Immature natural killer cell (primary cell): ENCODE measurements around the gene PHF19. TPM values are rescaled to one million over a fixed set of nuclear protein-coding genes. Genes with fewer than 3 reads are reported as not detected.

Experiments
- DNase-seq, 3 donors: peaks; one replicate each; pipeline ENCODE4 v3.0.0; 2022; ENCODE audit warnings: mixed read lengths in 1 of 3
- H3K27ac Mint-ChIP-seq, 6 donors: one replicate each; pipeline ENCODE4 v1.8.0; 2020; ENCODE audit warnings: mixed read lengths in 6 of 6, mild to moderate bottlenecking in 5 of 6, inconsistent platforms in 4 of 6, moderate library complexity in 3 of 6
- H3K27me3 Mint-ChIP-seq, 3 donors: one replicate each; pipeline ENCODE4 v1.8.0; 2020 to 2021; ENCODE audit warnings: low read depth in 3 of 3, mild to moderate bottlenecking in 3 of 3, mixed read lengths in 3 of 3, moderate library complexity in 3 of 3, inconsistent platforms in 1 of 3
- H3K36me3 Mint-ChIP-seq, 3 donors: one replicate each; pipeline ENCODE4 v1.8.0; 2020; ENCODE audit warnings: mixed read lengths in 3 of 3, inconsistent platforms in 2 of 3, mild to moderate bottlenecking in 2 of 3
- H3K4me1 Mint-ChIP-seq, 2 donors: one replicate each; pipeline ENCODE4 v1.8.0; 2020; ENCODE audit warnings: inconsistent platforms in 2 of 2, mild to moderate bottlenecking in 2 of 2, mixed read lengths in 2 of 2, moderate library complexity in 1 of 2
- H3K4me3 Mint-ChIP-seq, 5 donors: one replicate each; pipeline ENCODE4 v1.8.0; 2020; ENCODE audit warnings: mild to moderate bottlenecking in 5 of 5, mixed read lengths in 5 of 5, inconsistent platforms in 3 of 5, moderate library complexity in 3 of 5
- H3K9me3 Mint-ChIP-seq, 6 donors: one replicate each; pipeline ENCODE4 v1.8.0; 2020; ENCODE audit warnings: mild to moderate bottlenecking in 6 of 6, mixed read lengths in 6 of 6, inconsistent platforms in 4 of 6, moderate library complexity in 3 of 6
- polyA plus RNA-seq, 3 donors: library from polyadenylated mRNA; unstranded; fragments of 300-500 nt; fragmentation: Illumina TruSeq; gene quantifications; one replicate each; pipeline ENCODE4 v1.2.3, GENCODE V29; 2021

PHF19 gene
- polyA plus RNA-seq, 3 donors from 2014 or later, result 12.1 to 12.9 (median 12.8) TPM

DNA sequence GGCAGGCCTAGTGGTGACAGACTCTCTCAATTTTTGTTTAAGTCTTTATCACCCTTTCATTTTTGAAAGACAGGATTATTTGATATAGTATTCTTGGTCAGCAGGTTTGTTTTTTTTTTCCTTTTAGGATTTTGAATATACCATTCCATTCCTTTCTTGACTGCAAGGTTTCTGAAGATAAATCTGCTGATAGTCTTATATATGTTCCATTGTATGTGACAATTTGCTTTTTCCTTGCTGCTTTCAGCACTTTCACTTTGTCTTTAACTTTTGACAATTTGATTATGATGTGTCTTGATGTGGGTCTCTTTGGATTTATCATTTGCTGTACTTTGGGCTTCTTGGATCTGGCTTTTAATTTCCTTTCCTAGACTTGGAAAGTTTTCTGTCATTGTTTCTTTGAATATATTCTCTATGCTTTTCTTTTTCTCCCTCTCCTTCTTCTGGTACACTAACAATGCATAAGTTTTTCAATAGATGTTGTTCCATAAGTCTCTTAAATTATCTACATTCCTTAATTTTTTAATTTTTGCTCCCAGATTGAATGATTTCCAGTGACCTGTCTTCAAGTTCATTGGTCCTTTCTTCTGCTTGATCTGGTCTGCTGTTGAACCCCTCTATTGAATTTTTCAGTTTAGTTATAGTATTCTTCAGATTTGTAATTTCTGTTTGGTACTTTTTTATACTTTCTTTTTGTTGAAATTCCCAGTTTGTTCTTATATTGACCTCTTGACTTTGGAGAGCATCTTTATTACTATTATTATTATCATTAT lies 69.2 kb downstream of the PHF19 start:
- peaks cover 25 to 55% (median 39%) of the 10 kb centered on the region in 6 donors for H3K9me3 Mint-ChIP-seq
- H3K27ac Mint-ChIP-seq, result no peak overlapping the region
- H3K27me3 Mint-ChIP-seq, result peaks cover 0 to 3% (median 2%) of the 10 kb centered on the region in 3 donors
- H3K36me3 Mint-ChIP-seq, result peaks cover 37 to 48% (median 45%) of the 10 kb centered on the region in 3 donors
- DNase-seq, result no peak
- H3K4me1 Mint-ChIP-seq, result no peaks in the 10 kb centered on the region
- no peak overlapping the region for H3K4me3 Mint-ChIP-seq

Other genes with a start within 250 kb of the PHF19 start
- gene MEGF9, start 162.7 kb downstream of the PHF19 start, polyA plus RNA-seq, result 10 to 100 TPM; 10.0 to 13.3 (median 11.2) TPM
- gene FBXW2, start 83.8 kb downstream of the PHF19 start, polyA plus RNA-seq, result 10 to 100 TPM; 34.0 to 60.4 (median 51.0) TPM
- 10 to 100 TPM; 10.1 to 23.1 (median 13.3) TPM for gene PSMD5, start 34.3 kb downstream of the PHF19 start, polyA plus RNA-seq
- 1 to 10 TPM in 2 of 3 donors, under 1 TPM in 1; 0.67 to 3.4 (median 1.5) TPM for gene TRAF1, start 49.6 kb upstream of the PHF19 start, polyA plus RNA-seq
- under 1 TPM in 2 of 3 donors, not detected in 1; 0.25 to 0.49 TPM for gene C5, start 173.1 kb upstream of the PHF19 start, polyA plus RNA-seq
- gene CNTRL, start 197.8 kb upstream of the PHF19 start, polyA plus RNA-seq, result 10 to 100 TPM in 1 of 3 donors, 1 to 10 TPM in 1, under 1 TPM in 1; 0.17 to 17.6 (median 7.6) TPM